Fibroblast of lung (primary cell): ENCODE results near the gene CRYBG1. TPM values are rescaled to one million over a fixed set of nuclear protein-coding genes. Genes with fewer than 3 reads are reported as not detected.
A peak's percentile ranks its signal among the peaks of the same experiment; 100 is the strongest.

ENCODE experiments used
- DNase-seq, 2 donors: peaks; one replicate each; pipeline versions ENCODE4 v3.0.0 to v3.0.0-alpha.2; 2010; ENCODE audit warnings: low read depth in 2 of 2
- H2AFZ ChIP-seq: 2 replicates; pipeline ENCODE4 v1.5.1; 2012; ENCODE audit warnings: low read length, control low read depth, inconsistent platforms
- H3K27ac ChIP-seq: 2 replicates; pipeline ENCODE4 v1.5.1; 2011; ENCODE audit warnings: low read length, control low read depth; ENCODE audit not compliant: insufficient read depth
- H3K27me3 ChIP-seq: 2 replicates; pipeline ENCODE4 v1.5.1; 2011; ENCODE audit warnings: mild to moderate bottlenecking, low read length; ENCODE audit not compliant: control insufficient read depth, insufficient read depth
- H3K36me3 ChIP-seq: 2 replicates; pipeline ENCODE4 v1.5.1; 2011; ENCODE audit warnings: low read length; ENCODE audit not compliant: control insufficient read depth, insufficient read depth
- H3K4me1 ChIP-seq: 2 replicates; pipeline ENCODE4 v1.5.1; 2011; ENCODE audit warnings: low read length; ENCODE audit not compliant: control insufficient read depth, insufficient read depth; ENCODE audit errors: extremely low read depth
- H3K4me2 ChIP-seq: 2 replicates; pipeline ENCODE4 v1.5.1; 2011; ENCODE audit warnings: low read length, control low read depth; ENCODE audit not compliant: insufficient read depth; ENCODE audit errors: extremely low read depth
- H3K4me3 ChIP-seq, 4 experiments: fragments of 200-600 bp in 1 of 4; sonication (generic) in 1 of 4; replicated peaks in 1 of 4; 2 replicates each; pipeline ENCODE4 v1.5.1; 2011 to 2016; ENCODE audit warnings: low read length in 4 of 4, low read depth in 3 of 4, mild to moderate bottlenecking in 3 of 4, control low read depth in 2 of 4, inconsistent platforms in 1 of 4, mixed read lengths in 1 of 4; ENCODE audit not compliant: insufficient read depth in 1 of 4; ENCODE audit errors: control extremely low read depth in 1 of 4
- H3K79me2 ChIP-seq: 2 replicates; pipeline ENCODE4 v1.5.1; 2012; ENCODE audit warnings: mild to moderate bottlenecking, low read length, inconsistent platforms; ENCODE audit not compliant: control insufficient read depth, insufficient read depth
- H3K9ac ChIP-seq: 2 replicates; pipeline ENCODE4 v1.5.1; 2011; ENCODE audit warnings: mild to moderate bottlenecking, low read length, control low read depth; ENCODE audit not compliant: insufficient read depth
- H3K9me3 ChIP-seq: 2 replicates; pipeline ENCODE4 v1.5.1; 2012; ENCODE audit warnings: low read depth, low read length; ENCODE audit not compliant: control insufficient read depth, insufficient read depth
- H4K20me1 ChIP-seq: 2 replicates; pipeline ENCODE4 v1.5.1; 2011; ENCODE audit warnings: low read length; ENCODE audit not compliant: control insufficient read depth, insufficient read depth; ENCODE audit errors: extremely low read depth
- EZH2 ChIP-seq: IDR thresholded peaks from 2 replicates; pipeline ENCODE4 v1.5.1; 2012; ENCODE audit warnings: low read length, control low read depth, mild to moderate bottlenecking; ENCODE audit errors: missing control alignments
- polyA plus RNA-seq, 2 donors: library from polyadenylated mRNA; depleted of rRNA in 1 of 2; stranded (reverse) in 1 of 2; unstranded in 1 of 2; fragments of >200 nt; gene quantifications; 2 replicates each; pipeline ENCODE4 v1.2.1, GENCODE V29; 2011 to 2012; ENCODE audit warnings: missing spikeins in 1 of 2
- total RNA-seq: library from RNA; depleted of rRNA; stranded (reverse); fragments of >200 nt; gene quantifications from 2 replicates; pipeline ENCODE4 v1.2.1, GENCODE V29; 2014
- TF ChIP-seq, protein P1 (sequence below), 2 donors: IDR thresholded peaks in 1 of 2; conservative IDR thresholded peaks in 1 of 2; 1 replicate in 1 of 2; 2 replicates in 1 of 2; pipeline ENCODE4 v1.5.1; 2011 to 2012; ENCODE audit warnings: low read length in 2 of 2, control low read depth in 1 of 2, inconsistent platforms in 1 of 2, low read depth in 1 of 2, mild to moderate bottlenecking in 1 of 2

CRYBG1 gene
- total and polyA plus RNA-seq, 2 donors (not counting 1 experiment from before 2014, with no cell fraction given): 4.3 to 10.1 TPM

DNA sequence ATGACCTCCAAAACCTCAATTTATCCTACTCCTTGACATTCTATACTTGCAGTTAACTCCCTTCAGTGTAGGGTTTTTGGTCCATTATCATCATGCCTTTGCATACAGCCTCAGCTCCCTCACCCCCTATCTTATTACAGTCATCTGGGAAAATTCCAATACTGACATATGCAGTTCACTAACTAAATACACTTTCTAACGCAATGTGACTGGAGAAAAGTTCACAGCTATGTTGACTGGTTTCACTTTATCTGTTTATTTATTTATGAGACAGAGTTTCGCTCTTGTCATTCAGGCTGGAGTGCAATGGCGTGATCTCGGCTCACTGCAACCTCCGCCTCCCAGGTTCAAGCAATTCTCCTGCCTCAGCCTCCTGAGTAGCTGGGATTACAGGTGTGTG is 64.9 kb downstream of the CRYBG1 start:
- Histone ChIP-seq H3K9ac (no peak overlapping the region), H3K79me2 (no peaks in the 10 kb centered on the region), H2AFZ (no peak overlapping the region), H3K9me3 (no peaks in the 10 kb centered on the region), H3K4me1 (no peaks in the 10 kb centered on the region), H3K27ac (no peak overlapping the region), H3K27me3 (peaks cover 11% of the 10 kb centered on the region), H3K4me2 (no peak overlapping the region), H3K36me3 (no peaks in the 10 kb centered on the region), H4K20me1 (no peaks in the 10 kb centered on the region), H3K4me3 (no peak overlapping the region)
- no peak for TF ChIP-seq EZH2
- TF ChIP-seq, protein P1, sequence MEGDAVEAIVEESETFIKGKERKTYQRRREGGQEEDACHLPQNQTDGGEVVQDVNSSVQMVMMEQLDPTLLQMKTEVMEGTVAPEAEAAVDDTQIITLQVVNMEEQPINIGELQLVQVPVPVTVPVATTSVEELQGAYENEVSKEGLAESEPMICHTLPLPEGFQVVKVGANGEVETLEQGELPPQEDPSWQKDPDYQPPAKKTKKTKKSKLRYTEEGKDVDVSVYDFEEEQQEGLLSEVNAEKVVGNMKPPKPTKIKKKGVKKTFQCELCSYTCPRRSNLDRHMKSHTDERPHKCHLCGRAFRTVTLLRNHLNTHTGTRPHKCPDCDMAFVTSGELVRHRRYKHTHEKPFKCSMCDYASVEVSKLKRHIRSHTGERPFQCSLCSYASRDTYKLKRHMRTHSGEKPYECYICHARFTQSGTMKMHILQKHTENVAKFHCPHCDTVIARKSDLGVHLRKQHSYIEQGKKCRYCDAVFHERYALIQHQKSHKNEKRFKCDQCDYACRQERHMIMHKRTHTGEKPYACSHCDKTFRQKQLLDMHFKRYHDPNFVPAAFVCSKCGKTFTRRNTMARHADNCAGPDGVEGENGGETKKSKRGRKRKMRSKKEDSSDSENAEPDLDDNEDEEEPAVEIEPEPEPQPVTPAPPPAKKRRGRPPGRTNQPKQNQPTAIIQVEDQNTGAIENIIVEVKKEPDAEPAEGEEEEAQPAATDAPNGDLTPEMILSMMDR (conservative IDR thresholded peaks at IDR 0.05 in 1 of 2, IDR thresholded peaks at IDR 0.05 in 1 of 2; ENCODE audit: low read depth in 1 of 2, low read length in 2 of 2): no peak
- peak in 1 of 2 donors; percentile 8 for DNase-seq

DNA sequence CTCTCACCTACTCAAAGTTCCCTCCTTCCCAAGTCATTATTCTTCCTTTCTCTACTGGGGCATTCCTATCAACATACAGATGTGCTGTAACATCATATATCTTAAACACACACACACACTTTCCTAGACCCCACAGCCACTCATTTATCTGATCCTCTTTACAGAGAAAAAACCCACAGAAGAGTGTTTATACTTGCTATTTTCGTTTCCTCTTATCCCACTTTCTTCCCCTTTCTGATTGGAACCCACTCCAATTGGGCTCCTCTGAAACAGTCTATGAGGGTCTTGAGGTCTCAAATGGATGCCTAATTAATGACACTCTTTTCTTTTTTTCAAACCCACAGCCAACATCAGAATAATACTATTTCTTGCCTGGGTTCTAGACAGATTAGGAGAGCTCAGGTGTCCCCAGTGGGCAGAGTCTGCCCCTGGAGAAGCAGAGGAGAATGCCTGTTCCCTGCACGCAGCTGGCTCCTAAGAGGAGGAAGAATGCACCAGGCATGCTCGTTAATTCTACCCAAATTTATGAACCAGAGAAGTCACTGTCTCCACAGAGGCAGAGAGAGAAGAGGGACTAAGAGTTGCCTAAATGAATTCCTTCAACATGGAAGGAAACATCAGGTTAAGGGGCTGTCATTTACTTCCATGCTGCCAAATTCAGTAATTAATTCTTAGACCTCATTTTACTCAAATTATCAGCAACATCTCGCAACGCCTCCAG is 65.9 kb downstream of the CRYBG1 start:
- H3K4me2 ChIP-seq: no peak overlapping the region
- H3K27ac ChIP-seq: no peak overlapping the region
- peaks cover 11% of the 10 kb centered on the region for H3K27me3 ChIP-seq
- no peaks in the 10 kb centered on the region for H3K9me3 ChIP-seq
- no peak overlapping the region for H3K9ac ChIP-seq
- H3K4me3 ChIP-seq: no peak overlapping the region
- H3K79me2 ChIP-seq: no peaks in the 10 kb centered on the region
- TF ChIP-seq EZH2: no peak
- TF ChIP-seq, protein P1 (conservative IDR thresholded peaks at IDR 0.05 in 1 of 2, IDR thresholded peaks at IDR 0.05 in 1 of 2; ENCODE audit: low read depth in 1 of 2, low read length in 2 of 2): no peak
- H4K20me1 ChIP-seq: no peaks in the 10 kb centered on the region
- no peaks in the 10 kb centered on the region for H3K36me3 ChIP-seq
- DNase-seq: no peak
- no peak overlapping the region for H2AFZ ChIP-seq
- no peaks in the 10 kb centered on the region for H3K4me1 ChIP-seq

DNA sequence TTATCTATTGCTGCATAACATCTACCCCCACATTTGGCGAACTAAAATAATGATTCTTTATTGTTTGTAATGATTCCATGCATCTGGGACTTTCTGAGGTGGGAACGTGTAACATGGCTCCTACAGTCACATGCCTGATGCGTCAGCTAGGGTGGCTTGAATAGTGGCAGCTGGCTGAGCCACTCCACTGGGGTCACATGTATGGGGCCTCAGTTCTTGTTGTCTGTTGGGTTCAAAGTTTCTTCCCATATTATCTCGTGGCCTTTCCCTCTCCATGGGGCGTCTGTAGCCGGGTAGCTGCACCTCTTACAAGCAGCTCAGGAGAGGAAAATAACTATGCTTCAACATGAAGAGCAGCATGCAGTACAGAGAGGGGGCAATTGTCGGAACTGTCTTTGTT is 69.9 kb downstream of the CRYBG1 start:
- H3K9me3 ChIP-seq: no peaks in the 10 kb centered on the region
- H3K4me3 ChIP-seq: no peak overlapping the region
- H3K4me1 ChIP-seq: no peaks in the 10 kb centered on the region
- H3K27ac ChIP-seq: no peak overlapping the region
- no peaks in the 10 kb centered on the region for H4K20me1 ChIP-seq
- DNase-seq: no peak
- H3K9ac ChIP-seq: no peak overlapping the region
- TF ChIP-seq, protein P1 (conservative IDR thresholded peaks at IDR 0.05 in 1 of 2, IDR thresholded peaks at IDR 0.05 in 1 of 2; ENCODE audit: low read depth in 1 of 2, low read length in 2 of 2): no peak
- no peak for TF ChIP-seq EZH2
- H3K36me3 ChIP-seq: no peaks in the 10 kb centered on the region
- H2AFZ ChIP-seq: no peak overlapping the region
- H3K79me2 ChIP-seq: no peaks in the 10 kb centered on the region
- H3K4me2 ChIP-seq: no peak overlapping the region
- H3K27me3 ChIP-seq: peaks cover 11% of the 10 kb centered on the region
